ENCODE results near the gene CDH23.

CDH23 gene

GRCh38 chr10:71371750-71372166, 25.0 kb upstream of the CDH23 start:
- DNase-seq, result no peak

DNA sequence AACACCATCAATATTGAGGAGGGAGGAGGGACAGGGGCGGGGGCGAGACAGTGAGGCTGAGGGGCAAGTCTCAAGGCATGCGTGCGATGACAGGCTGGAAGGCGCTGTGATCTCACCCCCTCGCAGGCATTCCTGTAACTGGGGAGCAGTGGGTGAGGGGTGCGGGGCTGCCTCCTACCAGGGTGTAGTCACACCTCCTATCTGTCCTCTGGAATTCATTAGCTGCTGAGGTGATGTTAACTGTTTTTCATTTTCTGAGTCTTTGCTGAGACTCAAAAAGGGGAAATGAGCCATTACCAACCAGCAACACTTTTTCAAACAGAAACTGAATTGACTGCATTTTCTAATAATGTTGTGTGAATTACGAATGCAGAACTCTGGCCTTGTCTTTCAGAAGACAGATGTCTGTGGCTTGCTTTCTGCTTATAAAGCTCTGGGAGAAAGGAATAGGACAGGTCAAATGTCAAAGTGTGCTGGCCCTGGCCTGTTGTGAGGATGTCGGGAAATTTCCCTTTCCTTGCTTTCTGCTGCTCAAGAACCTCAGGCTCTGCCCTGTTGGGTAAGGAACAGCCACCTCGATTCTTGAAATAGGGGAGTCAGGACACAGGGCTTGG, 23.7 kb upstream of the CDH23 start:
- DNase-seq, result no peak

DNA sequence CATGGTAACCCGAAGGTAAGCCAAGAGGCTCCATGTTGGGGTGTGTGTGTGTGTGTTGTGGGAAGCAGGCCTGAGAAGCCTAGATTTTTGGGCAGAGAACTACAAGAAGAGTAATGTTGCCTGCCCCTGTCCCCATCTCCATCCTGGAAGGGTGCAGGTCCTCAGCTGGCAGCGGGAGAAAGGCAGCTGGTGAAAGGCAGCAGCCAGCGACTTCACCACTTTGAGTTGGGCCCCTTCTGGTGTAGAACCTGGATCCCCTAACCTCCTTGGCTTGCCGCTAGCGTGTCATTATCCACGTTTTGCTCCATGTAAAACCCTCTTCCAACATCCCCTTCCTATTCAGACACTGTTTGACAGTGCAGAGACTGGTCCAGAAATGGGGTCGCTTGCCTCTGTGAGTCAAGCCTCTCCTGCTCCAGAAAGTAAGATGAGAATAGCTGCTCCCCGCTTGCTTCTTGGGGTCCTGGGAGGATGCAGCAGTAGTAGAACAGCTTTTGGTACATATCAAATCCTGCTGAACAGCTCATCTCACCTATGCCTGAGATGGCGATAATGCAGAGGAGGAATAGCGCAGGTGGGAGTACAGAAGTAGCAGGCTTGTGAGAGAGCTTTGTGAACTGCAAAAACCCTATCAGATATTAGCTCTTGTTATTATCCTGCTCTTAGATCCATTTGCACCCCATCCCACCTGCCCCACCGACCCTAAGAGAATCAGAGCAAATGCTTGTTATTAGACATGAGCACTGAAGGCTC, 22.1 kb upstream of the CDH23 start:
- no peak for DNase-seq

DNA sequence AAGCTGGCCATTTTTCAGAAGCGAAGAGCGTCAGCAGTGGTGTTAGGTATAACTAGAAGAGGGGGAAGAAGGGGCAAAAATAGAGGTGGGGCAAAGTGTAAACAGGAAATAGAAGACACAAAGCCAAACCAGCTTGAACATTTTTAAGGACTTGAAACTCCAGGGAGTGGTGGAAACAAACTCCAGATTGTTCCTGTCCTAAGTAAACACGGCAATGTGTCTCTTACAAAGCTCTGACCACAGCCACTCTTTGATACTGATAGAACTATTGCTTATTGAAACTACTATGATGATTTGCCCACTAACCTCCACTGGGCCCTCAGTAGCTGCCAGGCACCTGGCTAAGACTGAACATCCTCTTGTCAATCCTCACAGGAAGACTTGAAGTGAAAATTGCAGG, 20.8 kb upstream of the CDH23 start:
- no peak for DNase-seq

- DNase-seq, result no peak
These were observed 18.2 kb upstream of the CDH23 start for GRCh38 chr10:71378336-71379117.

DNA sequence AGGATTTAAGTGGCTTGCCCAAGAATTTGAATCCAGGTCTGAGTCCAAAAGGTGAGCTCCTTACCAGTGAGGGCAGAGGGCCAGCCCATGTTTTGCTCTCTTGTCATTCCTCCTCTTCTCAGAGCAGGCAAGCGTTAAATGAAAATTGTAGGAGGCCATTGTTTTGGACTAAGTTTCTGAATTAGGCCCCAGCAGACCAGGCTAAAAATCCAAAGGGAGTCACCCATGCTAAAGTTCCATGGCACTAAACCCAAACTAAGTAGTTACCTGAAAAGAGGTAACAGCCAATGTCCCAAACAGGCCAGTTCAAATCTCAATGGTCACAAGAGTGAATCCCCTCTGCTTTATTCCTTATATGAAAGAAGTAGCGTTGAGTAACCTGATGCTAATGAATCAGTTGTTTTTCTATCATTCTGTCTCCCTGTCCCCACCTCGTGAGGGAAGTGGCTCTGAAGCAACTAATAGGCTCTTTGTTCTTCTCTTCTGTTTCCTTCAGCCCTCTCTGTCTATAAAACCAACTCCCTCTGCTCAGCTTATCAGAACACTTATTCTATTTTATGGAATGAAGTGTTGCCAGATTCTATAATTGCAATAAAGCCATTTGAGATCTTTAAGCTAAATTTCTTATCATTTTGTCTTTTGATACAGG, 17.5 kb upstream of the CDH23 start:
- no peak for DNase-seq

DNA sequence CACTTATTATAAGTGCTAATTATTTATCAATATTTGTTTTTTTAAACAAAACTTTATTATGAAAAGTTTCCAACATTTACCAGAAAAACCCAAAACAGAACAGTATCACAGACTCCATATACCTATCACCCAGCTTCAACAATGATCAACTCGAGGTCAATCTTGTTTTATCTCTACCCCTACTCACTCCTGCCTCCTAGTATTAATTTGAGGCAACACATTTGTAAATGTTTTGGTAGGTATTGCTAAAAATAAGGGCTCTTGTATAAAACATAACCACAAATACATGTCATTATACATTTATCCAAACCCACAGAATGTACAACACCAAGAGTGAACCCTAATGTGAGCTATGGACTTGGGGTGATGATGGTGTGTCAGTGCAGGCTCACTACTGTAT, 15.9 kb upstream of the CDH23 start:
- DNase-seq, result no peak

DNA sequence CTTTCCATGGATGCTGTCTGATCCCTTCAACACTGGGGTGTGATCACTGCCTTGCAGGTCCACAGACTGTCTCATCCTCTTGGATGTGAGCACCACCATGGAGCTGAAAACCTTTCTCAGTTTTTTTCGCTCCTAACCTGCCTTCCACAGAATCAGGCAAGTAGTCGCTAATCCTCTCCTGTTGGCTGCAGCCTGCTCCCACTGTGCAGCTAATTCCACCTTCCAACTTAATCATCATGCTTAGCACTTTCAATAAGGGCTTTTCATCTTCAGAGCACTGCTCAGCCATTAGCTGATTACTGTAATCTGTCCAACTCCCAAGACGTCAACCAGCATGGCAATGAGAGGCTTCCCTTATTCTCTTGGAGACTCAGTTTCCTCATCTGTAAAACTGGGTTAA, 15.1 kb upstream of the CDH23 start:
- DNase-seq, result no peak

- no peak for DNase-seq
These were observed 14.7 kb upstream of the CDH23 start for GRCh38 chr10:71382028-71382427.

DNA sequence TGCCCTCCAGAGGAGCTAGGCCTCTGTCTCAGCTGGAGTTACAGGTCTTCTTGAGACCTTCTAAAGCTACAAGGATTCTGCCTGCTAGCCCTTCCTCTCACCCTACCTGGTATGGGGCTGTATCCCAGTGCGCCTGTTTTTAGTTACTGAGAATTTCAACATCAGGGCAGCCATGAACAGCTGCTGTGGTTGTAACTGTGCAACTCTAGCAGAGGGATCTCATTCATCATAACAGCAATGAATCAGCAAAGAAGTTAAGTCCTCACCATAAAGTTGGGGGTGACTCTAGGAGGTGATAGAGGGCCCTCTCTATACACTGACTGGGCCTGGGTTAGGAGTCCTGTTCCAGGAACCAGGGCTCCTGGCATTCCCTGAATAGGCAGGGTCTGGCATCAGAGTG, 14.0 kb upstream of the CDH23 start:
- DNase-seq, result no peak

DNA sequence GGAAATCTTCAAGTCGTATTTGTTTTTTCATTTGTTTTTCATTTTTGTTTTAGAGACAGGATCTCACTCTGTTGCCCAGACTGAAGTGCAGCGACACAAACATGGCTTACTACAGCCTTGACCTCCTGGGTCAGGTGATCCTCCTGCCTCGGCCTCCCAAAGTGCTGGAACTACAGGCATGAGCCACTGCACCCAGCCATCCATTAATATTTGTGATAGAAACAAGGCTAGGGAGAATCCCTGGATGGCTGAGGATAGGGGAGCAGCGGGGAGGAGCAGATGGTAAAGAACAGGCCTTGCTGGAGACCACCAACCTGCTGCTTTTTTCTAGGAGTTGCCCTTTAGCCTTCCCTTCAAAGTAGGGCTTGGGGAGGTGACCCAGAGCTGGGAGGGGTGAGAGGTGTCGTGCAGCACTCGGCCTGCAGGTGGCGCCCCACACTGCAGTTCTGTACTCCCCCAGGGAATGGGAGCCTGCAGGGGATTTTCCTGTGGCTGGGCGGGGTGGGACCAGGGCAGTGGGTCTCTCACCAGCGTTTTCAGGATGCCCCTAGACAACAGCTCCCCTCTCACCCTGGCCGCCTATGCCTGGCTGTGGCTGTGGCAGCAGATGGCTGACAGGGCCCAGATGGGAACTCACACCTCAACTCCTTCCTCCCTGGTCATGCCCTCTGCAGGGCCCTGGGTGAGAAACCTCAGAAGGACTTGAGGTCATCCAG, 12.6 kb upstream of the CDH23 start:
- DNase-seq, result no peak

- DNase-seq, result no peak
These were observed 8.5 kb upstream of the CDH23 start for GRCh38 chr10:71388171-71388570.

DNA sequence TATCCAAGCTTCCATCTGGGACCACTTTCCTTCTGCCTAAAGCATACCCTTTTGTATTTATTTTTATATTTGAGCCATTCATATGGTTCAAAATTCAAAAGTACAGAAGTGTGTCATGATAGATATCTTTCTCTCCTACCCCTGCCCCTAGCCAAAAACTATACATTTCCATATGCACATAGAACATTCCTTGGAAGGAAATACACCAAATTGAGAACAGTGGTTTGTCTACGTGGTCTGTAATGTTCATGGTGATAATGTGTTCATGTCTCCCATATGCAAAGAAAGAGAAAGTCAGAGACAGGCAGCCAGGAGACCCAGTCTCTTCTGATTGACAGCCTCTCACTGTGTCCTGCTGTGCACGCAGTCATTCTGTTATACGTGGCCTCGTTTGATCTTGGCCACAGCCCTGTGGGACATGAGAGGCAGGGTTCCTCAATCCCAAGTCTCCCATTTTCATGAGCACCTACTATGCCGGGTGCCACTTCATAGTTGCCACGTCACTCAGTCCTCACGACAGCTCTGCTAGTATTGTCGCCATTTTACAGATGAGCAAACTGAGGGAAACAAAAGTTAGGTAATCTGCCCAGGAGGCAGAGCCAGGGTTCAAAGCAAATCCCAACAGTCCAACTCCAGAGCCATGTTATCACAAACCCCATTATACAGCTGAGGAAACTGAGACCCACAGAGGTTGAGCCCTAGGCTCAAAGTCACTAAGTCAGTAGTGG, 8.0 kb upstream of the CDH23 start:
- no peak for DNase-seq

DNA sequence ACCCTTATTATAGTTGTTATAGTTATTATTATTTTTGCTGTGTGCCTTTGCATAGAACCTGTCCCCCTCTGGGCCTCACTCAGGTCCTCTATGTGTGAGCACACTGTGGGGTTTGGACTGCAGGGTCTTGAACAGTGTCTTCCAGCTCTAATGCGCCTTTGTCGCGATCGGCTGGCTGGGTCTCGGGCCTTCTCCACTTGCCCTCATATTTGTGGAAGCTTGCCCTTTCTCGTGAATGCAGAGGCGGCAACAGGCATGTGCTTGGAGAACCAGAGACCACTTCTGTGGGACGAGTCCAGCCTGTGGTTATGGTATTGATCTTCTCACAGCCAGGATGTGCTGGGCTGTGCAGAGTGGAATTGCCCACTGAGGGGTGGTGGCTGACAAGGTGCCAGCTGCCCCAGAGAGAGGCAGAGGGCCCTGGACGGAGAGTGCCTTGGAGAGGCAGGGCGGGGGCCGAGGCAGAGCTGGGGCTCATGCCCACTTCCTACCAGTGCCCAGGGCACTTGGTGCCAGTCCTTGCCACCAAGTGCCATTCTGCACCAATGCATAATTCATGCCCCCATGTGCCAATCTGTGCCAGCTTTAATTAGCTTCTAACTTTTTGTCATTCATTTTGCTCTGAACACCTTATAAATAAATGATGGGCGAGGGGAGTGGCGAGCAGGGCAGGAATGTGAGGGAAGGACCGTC, 6.8 kb upstream of the CDH23 start:
- DNase-seq, result no peak

- DNase-seq, result no peak
These were observed 6.3 kb upstream of the CDH23 start for GRCh38 chr10:71390461-71390835.

- no peak for DNase-seq
These were observed 5.6 kb upstream of the CDH23 start for GRCh38 chr10:71390921-71391690.

- DNase-seq, result no peak
These were observed 5.0 kb upstream of the CDH23 start for GRCh38 chr10:71391701-71392100.

GRCh38 chr10:71392292-71392691, 4.4 kb upstream of the CDH23 start:
- no peak for DNase-seq

GRCh38 chr10:71392791-71393781, 3.6 kb upstream of the CDH23 start:
- no peak for DNase-seq
